WERI-Rb-1 (cell line): Measurements from ENCODE around the gene LRTM2.

ENCODE experiments used
- DNase-seq: peaks from one replicate; pipeline ENCODE4 v3.0.0-alpha.2; 2020
- H3K27ac ChIP-seq: fragments of 250-450 bp; sonication (Bioruptor Pico); 2 replicates; pipeline ENCODE4 v1.5.1; 2020; ENCODE audit warnings: mild to moderate bottlenecking, moderate library complexity
- H3K27me3 ChIP-seq: fragments of 250-450 bp; sonication (Bioruptor Pico); 2 replicates; pipeline ENCODE4 v1.5.1; 2021; ENCODE audit warnings: mild to moderate bottlenecking, low read depth, moderate library complexity; ENCODE audit not compliant: insufficient read depth, severe bottlenecking
- H3K36me3 ChIP-seq: fragments of 250-450 bp; sonication (Bioruptor Pico); 2 replicates; pipeline ENCODE4 v1.5.1; 2020; ENCODE audit warnings: mild to moderate bottlenecking, moderate library complexity
- H3K4me3 ChIP-seq: 2 replicates; pipeline ENCODE4 v1.5.1; 2011; ENCODE audit warnings: low read depth, mild to moderate bottlenecking, control low read depth, low read length
- H3K9me3 ChIP-seq: fragments of 250-450 bp; sonication (Bioruptor Pico); 2 replicates; pipeline ENCODE4 v1.5.1; 2021; ENCODE audit warnings: mild to moderate bottlenecking, moderate library complexity; ENCODE audit not compliant: severe bottlenecking
- TF ChIP-seq, protein P1 (sequence below): IDR thresholded peaks from 2 replicates; pipeline ENCODE4 v1.5.1; 2011; ENCODE audit warnings: low read depth, mild to moderate bottlenecking, control low read depth, inconsistent platforms, low read length

LRTM2 gene

GRCh38 chr12:1829306-1829900 lies 9.0 kb downstream of the LRTM2 start:
- Histone ChIP-seq H3K36me3 (no peaks in the 10 kb centered on the region), H3K9me3 (no peaks in the 10 kb centered on the region), H3K4me3 (no peak overlapping the region), H3K27me3 (no peaks in the 10 kb centered on the region), H3K27ac (no peak overlapping the region)
- TF ChIP-seq, protein P1, sequence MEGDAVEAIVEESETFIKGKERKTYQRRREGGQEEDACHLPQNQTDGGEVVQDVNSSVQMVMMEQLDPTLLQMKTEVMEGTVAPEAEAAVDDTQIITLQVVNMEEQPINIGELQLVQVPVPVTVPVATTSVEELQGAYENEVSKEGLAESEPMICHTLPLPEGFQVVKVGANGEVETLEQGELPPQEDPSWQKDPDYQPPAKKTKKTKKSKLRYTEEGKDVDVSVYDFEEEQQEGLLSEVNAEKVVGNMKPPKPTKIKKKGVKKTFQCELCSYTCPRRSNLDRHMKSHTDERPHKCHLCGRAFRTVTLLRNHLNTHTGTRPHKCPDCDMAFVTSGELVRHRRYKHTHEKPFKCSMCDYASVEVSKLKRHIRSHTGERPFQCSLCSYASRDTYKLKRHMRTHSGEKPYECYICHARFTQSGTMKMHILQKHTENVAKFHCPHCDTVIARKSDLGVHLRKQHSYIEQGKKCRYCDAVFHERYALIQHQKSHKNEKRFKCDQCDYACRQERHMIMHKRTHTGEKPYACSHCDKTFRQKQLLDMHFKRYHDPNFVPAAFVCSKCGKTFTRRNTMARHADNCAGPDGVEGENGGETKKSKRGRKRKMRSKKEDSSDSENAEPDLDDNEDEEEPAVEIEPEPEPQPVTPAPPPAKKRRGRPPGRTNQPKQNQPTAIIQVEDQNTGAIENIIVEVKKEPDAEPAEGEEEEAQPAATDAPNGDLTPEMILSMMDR = no peak
- DNase-seq = no peak

DNA sequence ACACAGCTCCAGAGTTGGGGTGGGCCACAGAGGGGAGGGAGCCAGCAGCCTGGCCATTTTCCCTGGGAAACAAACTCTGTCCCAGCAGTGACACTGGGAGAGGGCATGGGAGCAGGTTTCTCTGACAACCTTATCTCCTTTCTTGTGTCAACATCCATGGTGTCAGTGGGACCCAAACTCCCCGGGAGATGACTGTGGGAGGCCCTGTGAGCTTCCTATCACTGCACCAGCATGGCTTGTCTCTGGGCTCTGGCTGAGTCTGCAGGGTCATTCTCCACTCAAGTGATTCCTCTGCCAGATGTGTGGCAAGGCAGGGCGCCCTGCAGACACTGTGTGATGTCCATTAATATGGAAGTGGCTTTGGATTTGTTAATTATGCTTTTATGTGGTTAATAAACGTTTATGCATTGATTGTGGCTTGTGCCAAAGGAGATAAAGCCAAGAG lies 10.1 kb downstream of the LRTM2 start:
- no peak for DNase-seq
- H3K9me3 ChIP-seq = no peaks in the 10 kb centered on the region
- H3K36me3 ChIP-seq = no peaks in the 10 kb centered on the region
- no peak overlapping the region for H3K27ac ChIP-seq
- H3K4me3 ChIP-seq = no peak overlapping the region
- no peaks in the 10 kb centered on the region for H3K27me3 ChIP-seq
- TF ChIP-seq, protein P1 = no peak

DNA sequence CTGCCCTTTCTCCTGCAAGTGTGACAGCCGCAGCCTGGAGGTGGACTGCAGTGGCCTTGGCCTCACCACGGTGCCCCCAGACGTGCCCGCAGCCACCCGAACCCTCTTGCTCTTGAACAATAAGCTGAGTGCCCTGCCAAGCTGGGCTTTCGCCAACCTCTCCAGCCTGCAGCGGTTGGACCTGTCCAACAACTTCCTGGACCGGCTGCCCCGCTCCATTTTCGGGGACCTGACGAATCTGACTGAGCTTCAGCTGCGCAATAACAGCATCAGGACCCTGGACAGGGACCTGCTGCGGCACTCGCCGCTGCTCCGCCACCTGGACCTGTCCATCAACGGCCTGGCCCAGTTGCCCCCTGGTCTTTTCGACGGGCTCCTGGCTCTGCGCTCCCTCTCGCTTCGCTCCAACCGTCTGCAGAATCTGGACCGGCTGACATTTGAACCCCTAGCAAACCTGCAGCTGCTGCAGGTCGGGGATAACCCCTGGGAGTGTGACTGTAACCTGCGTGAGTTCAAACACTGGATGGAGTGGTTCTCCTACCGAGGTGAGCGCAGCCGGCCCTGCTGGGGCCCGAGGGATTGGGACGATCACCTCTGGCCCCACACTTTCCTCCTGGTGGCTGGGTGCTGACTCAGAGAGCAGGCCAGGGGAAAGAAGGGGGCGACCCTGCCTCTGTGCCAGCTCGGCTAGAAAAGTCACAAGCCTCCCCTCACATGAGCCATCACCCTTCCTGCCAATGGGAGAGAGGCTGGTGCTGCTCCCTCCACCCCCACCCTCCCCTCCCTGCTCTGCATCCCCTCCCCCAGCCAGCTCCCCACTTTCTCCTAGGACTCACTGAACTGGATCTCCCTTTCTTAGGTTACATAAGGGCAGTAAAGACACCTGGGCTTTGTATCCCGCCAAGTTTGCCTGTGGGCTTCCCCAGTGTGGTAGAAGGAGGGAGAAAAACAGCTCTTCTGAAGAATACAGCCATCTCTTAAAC lies 10.9 kb downstream of the LRTM2 start:
- Histone ChIP-seq H3K27me3 (no peaks in the 10 kb centered on the region), H3K27ac (no peak overlapping the region), H3K36me3 (no peaks in the 10 kb centered on the region), H3K4me3 (no peak overlapping the region), H3K9me3 (no peaks in the 10 kb centered on the region)
- DNase-seq = no peak
- TF ChIP-seq, protein P1 = no peak

DNA sequence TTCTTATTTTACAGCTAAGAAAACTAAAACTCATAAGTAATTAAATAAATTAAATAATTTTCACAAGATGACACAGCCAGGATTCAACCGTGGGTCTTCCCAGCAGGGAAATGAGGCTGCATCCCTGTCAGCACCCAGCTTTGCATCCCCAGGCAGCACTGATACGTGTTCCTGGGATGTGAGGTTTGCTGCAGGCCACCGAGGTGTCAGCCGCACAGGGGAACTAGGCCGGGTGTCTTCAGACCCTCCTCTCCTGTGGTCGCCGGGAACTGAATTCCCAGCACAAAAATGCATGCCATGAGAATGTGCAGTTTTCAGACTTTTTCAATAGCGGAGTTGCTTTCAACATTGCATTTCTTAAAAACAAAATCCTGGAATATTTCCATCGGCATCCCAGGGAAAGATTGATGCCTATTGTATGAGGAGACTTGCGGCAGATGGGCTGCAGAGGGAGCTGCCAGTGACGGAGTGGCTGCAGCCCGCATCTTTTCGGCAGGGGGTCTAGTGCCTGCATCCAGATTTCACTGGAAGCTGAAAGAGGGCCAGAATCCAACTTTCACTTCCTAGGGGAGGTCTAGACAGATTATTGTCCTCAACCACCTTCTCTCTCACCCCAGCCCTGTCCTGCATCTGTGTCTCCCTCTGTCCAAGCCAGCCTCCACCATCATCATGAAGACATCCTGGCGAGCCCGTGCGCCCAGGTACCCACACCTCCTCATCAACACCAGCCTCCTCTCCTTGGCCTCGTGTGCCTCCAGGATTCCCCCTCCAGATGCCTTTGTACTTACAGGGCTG lies 12.6 kb downstream of the LRTM2 start:
- H3K27me3 ChIP-seq = no peaks in the 10 kb centered on the region

DNA sequence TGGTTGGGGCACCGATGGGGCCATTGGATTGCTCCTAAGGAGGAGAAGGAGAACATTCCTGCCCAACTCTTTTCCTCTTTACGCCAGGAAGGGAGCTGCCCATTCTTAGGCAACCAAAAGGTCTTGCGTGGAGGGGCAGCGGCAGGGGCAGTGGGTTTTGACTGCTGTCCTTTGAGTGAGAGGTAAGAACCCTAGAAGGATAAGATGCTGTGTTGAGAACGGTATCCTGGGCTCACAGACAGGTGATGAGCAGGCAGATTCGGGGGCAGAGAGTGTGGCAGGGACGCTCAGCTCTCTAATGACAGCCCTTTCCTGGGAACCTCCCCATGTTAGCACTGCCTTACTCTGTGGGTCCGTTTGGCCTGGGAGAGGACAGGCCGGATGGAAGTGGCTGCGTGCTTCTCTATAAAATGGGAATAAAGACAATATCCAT lies 13.2 kb downstream of the LRTM2 start:
- no peak overlapping the region for H3K27ac ChIP-seq
- TF ChIP-seq, protein P1 = no peak
- no peak for DNase-seq
- H3K27me3 ChIP-seq = no peaks in the 10 kb centered on the region
- H3K4me3 ChIP-seq = no peak overlapping the region
- H3K36me3 ChIP-seq = no peaks in the 10 kb centered on the region
- no peaks in the 10 kb centered on the region for H3K9me3 ChIP-seq

More for the DNA sequence above, 12.6 kb downstream of the LRTM2 start:
- Histone ChIP-seq H3K4me3 (no peak overlapping the region), H3K9me3 (no peaks in the 10 kb centered on the region), H3K36me3 (no peaks in the 10 kb centered on the region), H3K27ac (no peak overlapping the region)
- DNase-seq = no peak
- TF ChIP-seq, protein P1 = no peak
